GM11168 (cell line): ENCODE data around the gene DGKH.

Experiments used
- in situ Hi-C: fragments of 300-500 bp; cut with MboI; formaldehyde crosslinking; loops from one replicate; pipeline ENCODE4 v1.12.0; 2022; ENCODE audit warnings: low sequenced_read_pairs; ENCODE audit not compliant: unreplicated experiment

Gene DGKH, protein sequence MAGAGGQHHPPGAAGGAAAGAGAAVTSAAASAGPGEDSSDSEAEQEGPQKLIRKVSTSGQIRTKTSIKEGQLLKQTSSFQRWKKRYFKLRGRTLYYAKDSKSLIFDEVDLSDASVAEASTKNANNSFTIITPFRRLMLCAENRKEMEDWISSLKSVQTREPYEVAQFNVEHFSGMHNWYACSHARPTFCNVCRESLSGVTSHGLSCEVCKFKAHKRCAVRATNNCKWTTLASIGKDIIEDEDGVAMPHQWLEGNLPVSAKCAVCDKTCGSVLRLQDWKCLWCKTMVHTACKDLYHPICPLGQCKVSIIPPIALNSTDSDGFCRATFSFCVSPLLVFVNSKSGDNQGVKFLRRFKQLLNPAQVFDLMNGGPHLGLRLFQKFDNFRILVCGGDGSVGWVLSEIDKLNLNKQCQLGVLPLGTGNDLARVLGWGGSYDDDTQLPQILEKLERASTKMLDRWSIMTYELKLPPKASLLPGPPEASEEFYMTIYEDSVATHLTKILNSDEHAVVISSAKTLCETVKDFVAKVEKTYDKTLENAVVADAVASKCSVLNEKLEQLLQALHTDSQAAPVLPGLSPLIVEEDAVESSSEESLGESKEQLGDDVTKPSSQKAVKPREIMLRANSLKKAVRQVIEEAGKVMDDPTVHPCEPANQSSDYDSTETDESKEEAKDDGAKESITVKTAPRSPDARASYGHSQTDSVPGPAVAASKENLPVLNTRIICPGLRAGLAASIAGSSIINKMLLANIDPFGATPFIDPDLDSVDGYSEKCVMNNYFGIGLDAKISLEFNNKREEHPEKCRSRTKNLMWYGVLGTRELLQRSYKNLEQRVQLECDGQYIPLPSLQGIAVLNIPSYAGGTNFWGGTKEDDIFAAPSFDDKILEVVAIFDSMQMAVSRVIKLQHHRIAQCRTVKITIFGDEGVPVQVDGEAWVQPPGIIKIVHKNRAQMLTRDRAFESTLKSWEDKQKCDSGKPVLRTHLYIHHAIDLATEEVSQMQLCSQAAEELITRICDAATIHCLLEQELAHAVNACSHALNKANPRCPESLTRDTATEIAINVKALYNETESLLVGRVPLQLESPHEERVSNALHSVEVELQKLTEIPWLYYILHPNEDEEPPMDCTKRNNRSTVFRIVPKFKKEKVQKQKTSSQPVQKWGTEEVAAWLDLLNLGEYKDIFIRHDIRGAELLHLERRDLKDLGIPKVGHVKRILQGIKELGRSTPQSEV

DNA sequence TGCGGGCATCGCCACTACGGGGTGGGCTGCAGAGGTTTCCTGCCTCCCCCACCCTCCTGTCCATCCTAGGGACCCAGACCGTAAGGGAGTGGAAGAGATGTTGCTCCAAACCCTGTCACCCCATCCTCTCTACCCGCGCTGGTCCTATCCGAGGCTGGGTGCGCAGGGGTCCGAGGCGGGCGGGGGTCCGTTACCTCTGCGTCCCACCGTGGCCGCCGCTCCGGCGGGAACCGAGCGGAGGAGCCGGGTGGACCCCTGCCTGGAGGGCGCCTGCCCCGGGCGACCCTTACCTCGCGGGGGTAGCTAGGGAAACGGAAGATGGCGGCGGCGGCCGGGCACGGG is at the start of gene DGKH:
Gene DGKH (plus strand): TSS at position 307 of the 342 bp plus-strand sequence. CDS start 126 bp downstream, outside the sequence.
- in situ Hi-C loops: loop anchor here (10.0 kb wide), 1 partner anchor 124 kb away; no protein-coding TSS in a partner anchor

DNA sequence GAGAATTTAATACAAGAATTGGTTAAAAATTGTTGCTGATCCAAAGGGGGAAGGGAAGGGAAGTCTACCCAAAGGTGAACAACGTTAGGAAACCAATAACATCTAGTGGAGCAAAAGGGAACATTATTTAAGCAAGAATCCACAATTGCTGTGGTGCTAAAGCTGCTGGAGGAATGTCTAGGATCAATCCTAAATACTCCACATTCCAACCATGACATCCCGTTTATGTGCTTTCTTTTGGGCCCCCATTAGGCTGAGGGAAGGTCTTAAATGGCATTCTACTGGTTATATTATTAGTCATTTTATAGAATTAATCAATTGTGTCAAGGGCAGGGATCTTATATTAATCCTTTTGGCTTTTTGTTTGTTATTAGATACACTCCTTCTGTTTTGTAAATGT is 47.6 kb upstream of the DGKH start:
- in situ Hi-C loops: no loop called here

DNA sequence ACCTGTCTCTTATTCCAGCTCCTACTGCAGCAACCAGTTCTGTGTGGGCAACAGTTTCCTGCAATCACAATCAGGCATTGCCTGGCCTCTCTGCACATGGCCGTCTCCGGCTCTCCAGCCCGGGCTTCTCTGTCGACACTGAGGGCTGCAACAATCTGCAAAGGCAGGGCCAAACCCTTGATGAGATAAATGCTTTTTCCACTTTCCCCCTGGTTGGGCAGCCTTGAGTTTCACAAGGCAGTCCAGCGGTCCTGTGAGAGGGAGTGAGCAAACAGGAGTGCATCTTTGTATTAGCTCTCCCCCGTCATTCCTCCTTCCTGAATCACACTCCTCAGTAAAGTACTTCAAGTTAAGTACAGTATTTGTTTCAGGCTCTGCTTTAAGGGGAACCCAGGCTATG is 46.9 kb upstream of the DGKH start:
- in situ Hi-C loops: no loop called here

DNA sequence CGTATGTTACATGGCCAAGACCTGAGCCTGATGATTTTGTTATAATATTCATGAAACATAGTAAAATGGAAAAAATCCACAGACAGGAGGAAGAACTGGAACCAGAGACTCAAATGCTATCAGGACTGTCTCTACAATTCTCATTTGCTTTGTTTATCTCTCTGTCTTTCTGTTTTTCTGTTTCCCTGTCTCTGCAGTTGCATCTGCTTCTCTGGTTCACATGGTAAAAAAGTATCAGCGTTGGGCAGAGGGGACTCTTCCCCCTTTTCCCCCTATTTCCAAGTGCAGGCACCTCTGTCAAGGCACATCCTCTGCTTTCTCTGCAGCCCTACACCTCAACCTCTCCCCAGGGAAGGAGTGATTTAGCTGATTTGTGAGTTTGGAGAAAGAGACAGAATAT is 46.4 kb upstream of the DGKH start:
- in situ Hi-C loops: no loop called here

DNA sequence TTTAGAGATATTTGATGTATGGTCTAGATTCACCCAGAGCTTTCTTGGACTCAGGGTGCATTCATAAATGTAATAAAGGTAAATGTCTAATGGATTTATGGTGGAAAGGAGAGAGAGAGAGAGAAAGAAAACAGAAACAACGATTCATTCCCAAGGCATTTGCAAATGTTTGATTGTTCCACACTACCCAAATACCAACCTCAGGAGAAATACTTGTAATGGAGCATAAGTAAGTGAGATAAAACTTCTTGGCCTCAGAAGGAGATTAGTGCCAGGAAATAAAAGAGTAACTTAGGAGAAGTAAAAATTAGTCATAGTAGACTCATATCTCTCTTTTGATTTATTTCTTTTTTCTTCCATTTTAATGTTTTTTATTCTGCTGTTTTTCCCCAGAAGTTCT is 40.6 kb upstream of the DGKH start:
- in situ Hi-C loops: no loop called here

DNA sequence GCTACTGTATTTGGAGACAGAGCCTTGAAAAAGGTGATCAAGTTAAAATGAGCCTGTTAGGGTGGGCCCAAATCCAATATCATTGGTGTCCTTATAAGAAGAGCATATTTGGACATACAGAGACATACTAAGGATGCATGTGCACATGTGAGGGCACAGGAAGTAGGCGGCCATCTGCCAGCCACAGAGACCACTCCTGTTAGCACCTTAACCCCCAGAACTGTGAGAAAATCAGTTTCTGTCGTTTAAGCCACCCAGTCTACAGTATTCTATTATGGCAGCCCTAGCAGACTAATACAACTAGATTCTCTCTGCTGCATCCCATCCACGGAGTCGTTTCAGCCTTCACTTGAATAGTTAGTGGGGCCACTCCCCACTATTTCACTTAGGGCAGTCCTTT is 39.4 kb upstream of the DGKH start:
- in situ Hi-C loops: no loop called here

DNA sequence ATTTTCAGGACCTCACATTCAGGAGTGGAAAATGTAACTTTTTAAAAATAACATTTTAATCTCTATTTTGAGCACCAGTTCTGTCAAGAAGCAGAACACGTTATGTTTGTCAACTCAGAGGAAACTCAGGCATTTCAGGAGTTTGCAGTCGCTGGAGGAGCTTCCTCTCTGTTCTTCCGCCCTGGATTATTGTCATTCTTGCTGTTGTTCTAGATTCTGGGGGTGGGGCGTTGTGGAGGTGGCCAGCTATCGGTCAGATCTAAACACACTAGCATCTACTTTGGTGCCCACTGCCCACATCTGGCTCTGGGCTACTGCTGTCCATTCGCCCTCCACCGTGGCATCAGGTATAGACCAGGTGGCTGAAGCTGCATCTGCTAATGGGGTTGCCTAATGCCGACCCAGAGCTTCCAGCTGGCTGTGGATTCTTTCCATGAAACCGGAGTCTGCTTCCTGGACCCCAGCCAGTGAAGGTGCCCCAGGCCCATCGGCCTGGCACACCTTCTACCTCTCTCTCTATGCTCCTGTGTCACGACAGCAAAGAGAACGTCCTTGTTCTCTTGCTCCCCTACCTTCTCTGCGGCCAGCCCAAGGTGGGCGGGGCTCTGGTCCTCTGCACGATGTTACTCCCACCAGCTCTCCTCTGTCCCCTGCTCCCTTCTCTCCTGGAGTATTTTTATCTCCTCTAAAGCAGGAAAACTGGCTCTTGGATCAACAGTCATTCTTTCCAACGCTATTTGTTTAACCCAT is 36.7 kb upstream of the DGKH start:
- in situ Hi-C loops: no loop called here

DNA sequence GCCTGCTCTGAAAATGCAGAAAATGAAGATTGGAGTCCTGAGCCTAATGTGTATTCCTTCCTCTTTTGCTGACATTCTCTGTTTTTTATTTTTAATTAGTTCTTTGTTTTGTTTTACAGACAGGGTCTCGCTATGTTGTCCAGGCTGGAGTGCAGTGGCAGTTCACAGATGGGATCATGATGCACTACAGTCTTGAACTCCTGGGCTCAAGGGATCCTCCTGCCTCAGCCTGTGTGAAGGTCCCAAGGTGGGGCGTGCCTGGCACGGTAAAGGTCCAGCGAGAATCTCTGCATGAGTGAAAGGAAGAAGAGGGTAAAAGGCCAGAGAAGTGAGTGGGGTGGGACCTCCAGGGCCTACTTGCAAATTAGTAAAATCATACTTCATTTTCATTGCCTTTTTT is 34.3 kb upstream of the DGKH start:
- in situ Hi-C loops: no loop called here

DNA sequence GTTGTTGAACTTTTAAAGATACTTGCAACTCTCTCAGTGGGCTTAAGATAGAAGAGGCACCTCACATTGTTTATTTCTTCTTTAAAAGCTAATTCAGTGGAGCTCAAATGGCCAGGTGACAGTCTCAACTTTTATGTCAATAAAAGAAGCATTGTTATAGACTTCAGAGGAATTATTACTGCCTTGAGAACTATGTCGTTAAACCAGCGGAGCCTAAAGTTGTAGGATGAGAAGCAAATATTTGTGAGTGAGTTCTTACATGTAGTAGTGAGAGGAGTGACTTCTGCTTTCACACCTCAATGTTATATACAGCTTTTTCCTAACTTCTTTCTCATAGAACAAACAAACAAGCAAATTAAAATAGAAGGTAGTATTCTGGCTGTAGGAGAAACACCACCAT is 31.2 kb upstream of the DGKH start:
- in situ Hi-C loops: no loop called here

DNA sequence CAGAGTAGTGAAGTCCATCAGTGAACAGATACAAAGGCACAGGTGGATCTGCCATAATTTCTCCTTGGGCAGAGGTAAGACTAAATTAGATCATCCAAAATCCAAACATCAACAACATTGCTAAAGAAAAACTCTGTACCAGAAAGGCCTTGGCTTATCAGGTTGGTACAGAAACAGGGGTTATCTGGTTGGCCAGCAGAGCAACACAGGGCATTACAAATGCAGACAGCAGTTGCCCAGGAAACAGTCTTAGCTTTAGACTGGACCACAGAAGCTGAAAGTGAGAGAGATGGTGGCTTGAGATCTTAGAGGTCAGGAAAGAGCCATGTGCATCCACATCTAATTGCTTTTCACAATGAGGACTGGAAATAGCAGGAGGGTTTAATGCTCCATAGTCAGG is 26.6 kb upstream of the DGKH start:
- in situ Hi-C loops: no loop called here

DNA sequence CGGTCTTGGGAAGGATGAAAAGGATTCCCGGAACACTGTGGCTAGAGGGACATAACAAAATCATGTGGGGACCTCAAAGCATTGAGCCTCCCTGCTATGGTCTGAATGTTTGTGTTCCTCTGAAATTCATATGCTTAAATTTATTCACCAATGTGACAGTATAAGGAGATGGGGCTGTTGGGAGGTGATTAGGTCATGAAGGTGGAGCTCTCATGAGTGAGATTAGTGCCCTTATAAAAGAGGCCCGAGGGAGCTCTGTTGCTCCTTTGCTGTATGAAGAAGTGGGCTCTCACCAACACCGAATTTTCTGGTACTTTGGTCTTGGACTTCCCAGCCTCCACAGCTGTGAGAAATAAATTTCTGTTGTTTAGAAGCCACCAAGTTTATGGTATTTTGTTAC is 26.1 kb upstream of the DGKH start:
- in situ Hi-C loops: no loop called here

DNA sequence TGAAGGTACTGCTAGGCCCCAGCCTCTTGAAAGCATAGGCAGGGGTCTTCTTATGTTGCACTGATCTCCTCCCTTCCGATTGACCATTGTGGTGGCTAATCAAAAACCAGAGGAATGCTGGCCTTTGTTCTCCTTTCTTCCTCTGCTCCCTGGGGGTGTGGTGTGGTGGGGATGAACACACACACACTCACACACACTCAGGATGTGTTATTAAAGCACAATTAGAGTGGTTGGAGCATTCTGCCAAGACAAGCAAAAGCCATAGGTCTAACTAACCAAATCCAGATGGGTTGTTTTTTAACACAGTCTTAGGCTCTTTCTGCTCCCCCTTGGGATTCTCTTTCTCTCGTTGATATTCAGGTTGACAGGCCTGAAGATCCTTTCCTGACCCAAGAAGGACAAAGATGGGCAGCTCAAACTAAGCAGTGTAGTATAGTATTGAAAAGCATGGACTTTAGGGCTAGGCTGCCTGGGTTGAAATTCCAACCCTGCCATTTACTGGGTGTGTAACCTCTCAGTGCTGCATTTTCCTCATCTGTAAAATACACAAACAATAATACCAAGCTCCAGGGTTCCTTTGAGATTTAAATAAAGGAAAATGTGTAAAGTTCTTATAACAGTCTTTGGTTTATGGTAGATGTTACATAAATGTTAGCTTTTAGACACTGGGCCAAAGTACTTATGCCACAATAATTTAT is 25.5 kb upstream of the DGKH start:
- in situ Hi-C loops: no loop called here

DNA sequence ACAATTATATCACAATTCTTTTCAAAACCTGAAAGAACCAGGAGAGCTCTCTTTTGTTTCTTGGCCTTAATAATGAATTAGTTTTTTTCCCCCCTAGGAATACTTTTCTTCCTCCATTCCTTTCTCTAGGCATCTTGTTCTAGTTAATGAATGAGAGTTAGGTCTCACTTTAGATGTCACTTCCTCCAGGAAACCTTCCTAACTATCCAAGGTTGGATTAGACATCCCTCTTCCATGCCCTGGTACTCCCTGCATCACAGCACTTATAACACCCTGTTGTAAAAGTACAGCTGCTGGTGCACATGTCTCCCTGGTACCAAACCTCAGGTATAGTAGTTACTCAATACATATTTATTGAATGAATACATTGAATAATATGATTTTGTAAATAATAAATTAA is 21.2 kb upstream of the DGKH start:
- in situ Hi-C loops: no loop called here

DNA sequence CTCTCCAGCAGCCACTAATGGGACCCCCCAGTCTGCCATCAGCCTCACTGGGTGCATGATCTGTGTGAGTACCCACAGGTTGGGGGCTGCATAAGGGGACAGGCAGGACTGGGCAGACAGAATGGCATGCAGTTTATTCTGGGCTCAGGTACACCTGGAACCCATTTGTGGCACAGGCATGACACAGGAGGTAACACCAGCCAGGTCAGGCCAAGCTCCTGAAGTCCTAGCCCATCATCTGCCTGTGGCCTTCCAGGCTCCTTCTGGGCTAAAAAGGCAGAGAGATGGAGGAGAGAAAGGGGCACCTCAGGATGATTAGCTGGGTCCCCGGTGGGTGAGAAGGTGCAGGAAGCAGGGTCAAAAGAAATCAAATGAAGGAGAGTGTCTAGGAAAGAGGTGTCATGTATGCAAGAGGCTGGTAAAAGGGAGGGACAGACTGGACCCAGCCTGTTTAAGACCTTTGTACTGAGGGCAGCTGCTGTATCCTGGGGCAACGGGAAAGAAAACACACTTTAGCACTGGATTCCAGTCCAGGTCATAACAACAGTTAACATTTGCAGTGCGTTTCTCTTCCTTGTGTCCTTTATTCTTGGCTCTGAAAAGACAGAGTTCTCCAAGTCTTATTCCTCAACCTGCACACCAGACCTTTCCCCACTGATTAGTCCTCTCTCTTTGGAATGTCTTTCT is 20.2 kb upstream of the DGKH start:
- in situ Hi-C loops: no loop called here

DNA sequence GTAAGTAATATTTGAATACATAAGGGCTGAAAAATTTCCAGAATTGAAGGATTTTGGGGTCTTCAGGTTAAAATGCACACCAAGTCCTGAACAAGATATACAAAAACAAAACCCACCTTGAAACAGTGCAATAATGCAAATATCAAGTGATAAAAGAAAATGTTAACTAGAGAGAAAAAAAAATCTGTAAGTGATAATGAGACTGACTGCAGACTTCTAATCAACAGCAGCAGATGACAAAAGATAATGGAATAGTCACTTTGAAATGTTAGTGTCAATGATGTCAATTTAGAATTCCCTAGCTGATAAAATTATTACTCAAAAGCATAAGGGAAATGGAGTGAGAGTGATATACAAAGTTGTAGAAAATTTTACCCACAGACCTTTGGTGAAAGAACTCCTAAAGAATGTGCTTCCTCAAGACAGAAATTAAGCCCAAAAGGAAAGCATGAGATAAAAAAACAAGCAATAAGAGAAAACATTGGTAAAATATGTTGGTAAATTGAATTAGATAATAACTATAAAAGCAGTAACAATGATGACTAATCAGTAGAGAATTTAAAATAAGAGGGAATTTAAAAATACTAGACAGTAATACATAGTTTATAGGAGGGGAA is 12.4 kb upstream of the DGKH start:
- in situ Hi-C loops: no loop called here

DNA sequence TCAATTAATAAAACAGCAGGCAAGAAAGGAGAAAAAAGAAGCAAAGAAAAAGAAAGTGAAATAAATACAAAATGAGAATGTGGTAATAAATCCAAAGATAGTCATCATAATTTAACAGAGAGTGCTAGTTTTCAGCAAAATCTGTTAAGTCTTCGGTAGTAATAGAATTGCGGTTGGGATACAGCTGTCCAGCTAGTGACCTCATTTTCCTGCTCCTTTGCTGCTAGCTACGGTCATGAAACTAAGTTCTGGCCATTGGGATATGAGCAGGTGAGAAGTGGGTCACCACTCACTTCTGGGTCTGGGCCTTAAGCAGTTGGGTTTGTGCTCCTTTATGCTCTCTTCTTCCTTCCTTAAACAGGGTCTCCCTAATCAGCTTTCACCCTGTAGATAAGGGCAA is 11.7 kb upstream of the DGKH start:
- in situ Hi-C loops: no loop called here

DNA sequence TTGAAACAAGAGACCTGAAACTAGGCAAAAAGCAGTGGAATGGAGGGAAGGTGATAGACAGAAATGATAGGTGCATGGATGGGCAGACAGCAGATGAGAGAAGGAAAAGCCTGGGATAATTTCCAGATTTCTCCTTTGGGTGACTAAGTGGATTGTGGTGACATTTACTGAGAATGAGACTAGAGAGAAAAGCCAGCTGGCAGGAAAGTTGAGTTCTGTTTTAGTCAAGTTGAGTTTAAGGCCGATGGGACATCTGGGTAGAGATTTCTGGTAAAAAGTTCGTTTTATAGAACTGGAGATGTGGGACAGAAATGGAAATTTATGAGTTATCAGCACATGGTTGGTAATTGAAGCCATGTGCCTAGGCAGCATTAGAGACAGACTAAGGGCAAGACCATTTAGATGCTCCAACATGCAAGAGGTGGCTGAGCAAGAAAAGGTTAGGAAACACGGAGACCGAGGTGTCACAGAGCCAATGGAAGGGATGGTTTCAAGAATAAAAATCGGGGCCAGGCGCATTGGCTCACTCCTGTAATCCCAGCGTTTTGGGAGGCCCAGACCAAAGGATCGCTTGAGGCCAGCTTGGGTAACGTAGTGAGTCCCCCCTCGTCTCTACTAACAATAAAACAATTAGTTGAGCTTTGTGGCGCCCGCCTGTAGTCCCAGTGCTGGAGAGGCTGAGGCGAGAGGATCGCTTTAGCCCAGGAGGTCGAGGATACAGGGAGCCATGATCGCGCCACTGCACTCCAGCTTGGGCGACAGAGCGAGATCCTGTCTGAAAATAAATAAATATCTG is 9.6 kb upstream of the DGKH start:
- in situ Hi-C loops: no loop called here

DNA sequence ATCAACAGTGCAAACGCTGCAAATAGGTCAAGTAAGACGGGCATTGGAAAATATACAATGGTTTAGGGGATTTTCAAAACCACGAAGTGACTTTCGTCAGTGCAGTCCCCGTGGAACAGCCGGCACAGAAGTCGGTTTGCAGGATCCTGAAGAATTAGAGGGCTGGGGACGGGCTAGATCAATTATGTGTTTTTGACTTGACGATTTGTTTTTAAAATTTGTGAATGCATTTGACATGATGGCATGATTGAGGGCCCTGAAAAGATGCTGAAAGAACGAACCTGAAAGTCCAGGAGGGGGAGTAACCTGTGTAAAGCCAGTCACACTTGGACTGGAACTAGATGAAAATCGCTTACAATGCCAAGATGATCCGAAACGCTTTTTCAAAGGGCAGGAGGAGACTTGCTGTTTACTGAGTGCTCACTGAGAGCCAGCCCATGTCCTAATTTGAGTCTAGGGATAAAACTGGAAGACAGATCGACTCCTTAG is 8.9 kb upstream of the DGKH start:
- in situ Hi-C loops: no loop called here
